B cell (primary cell): Measurements from ENCODE around the gene SLC35E3.

Experiments
- EZH2 ChIP-seq: IDR thresholded peaks from 2 replicates; pipeline ENCODE4 v1.6.1; 2012; ENCODE audit warnings: borderline replicate concordance, low read depth, mild to moderate bottlenecking, moderate library complexity, low read length; ENCODE audit not compliant: insufficient read depth, poor library complexity, severe bottlenecking
- TF ChIP-seq, protein P1 (sequence below): fragments of 200-600 bp; IDR thresholded peaks from one replicate; pipeline ENCODE4 v1.8.0; 2022; ENCODE audit warnings: antibody characterized with exemption, mild to moderate bottlenecking

DNA sequence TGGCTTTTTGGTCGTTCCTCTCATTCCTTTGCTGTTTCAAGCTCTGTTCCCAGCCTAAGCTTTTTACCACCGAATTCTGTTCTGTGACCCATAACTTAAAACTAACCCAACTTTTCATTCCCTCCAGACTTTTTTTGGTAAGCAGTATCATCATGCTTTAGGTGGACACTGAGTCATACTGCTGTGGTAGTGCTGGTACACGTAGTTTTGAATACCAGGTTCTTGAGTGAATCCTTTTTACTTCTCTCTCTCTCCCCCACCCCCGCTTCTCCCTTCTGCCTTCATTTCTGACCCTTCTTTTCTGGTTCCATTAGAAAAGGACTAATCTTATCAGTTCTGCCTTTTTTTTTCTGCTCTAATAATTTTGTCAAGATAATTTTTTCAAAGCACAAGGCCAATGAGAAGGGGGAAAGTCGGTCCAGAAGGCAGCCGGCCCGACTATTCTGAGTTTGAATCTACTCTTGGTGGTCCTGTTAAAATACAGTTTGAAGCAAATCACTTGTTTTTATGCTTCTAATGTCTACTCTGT lies 59.7 kb downstream of the SLC35E3 start:
- TF ChIP-seq, protein P1, sequence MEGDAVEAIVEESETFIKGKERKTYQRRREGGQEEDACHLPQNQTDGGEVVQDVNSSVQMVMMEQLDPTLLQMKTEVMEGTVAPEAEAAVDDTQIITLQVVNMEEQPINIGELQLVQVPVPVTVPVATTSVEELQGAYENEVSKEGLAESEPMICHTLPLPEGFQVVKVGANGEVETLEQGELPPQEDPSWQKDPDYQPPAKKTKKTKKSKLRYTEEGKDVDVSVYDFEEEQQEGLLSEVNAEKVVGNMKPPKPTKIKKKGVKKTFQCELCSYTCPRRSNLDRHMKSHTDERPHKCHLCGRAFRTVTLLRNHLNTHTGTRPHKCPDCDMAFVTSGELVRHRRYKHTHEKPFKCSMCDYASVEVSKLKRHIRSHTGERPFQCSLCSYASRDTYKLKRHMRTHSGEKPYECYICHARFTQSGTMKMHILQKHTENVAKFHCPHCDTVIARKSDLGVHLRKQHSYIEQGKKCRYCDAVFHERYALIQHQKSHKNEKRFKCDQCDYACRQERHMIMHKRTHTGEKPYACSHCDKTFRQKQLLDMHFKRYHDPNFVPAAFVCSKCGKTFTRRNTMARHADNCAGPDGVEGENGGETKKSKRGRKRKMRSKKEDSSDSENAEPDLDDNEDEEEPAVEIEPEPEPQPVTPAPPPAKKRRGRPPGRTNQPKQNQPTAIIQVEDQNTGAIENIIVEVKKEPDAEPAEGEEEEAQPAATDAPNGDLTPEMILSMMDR = no peak
- TF ChIP-seq EZH2 = no peak
